Activated CD4-positive, alpha-beta memory T cell treated with anti-CD3 and anti-CD28 coated beads, Interleukin-2, amount 10 ng/mL, durations not matched to agents 7 days and 5 days (primary cell): ENCODE results near the gene GRB14. TPM values are rescaled to one million over a fixed set of nuclear protein-coding genes. Genes with fewer than 3 reads are reported as not detected.
"Not testable (repeated sequence)": the region's sequence is repeated elsewhere in the genome, so short reads cannot be mapped to it uniquely, and the experiment has no call there.

ENCODE experiments used
- CTCF ChIA-PET: fragments of 350-600 bp; sonication (Branson Sonifier 250); formaldehyde crosslinking; loops from one replicate; lab custom pipeline; 2021; ENCODE audit warnings: antibody characterized with exemption, inconsistent platforms; lab: Charles Lee
- POLR2A ChIA-PET: fragments of 350-600 bp; sonication (Branson Sonifier 250); formaldehyde crosslinking; loops from one replicate; lab custom pipeline; 2021; ENCODE audit warnings: antibody characterized with exemption; lab: Charles Lee
- DNase-seq: peaks from one replicate; pipeline ENCODE4 v3.0.0-alpha.2; 2020
- H3K27ac Mint-ChIP-seq: one replicate; pipeline ENCODE4 v1.8.0; 2021; ENCODE audit warnings: mild to moderate bottlenecking, mixed read lengths
- H3K27me3 Mint-ChIP-seq: one replicate; pipeline ENCODE4 v1.8.0; 2021; ENCODE audit warnings: mixed read lengths
- H3K36me3 Mint-ChIP-seq: one replicate; pipeline ENCODE4 v1.8.0; 2021; ENCODE audit warnings: low read depth, mixed read lengths
- H3K4me1 Mint-ChIP-seq: one replicate; pipeline ENCODE4 v1.8.0; 2021; ENCODE audit warnings: mixed read lengths
- H3K4me3 Mint-ChIP-seq: one replicate; pipeline ENCODE4 v1.8.0; 2021; ENCODE audit warnings: mild to moderate bottlenecking, mixed read lengths
- H3K9me3 Mint-ChIP-seq: one replicate; pipeline ENCODE4 v1.8.0; 2021; ENCODE audit warnings: mixed read lengths
- total RNA-seq, 2 experiments: library from RNA; stranded (reverse); gene quantifications; one replicate each; pipeline ENCODE4 v1.2.3, GENCODE V29; 2021

The GRB14 gene
- total RNA-seq, 2 experiments from 2014 or later: not detected

GRCh38 chr2:164642268-164642667 is 21.0 kb upstream of the GRB14 start:
- Mint-ChIP-seq H3K9me3 (no peaks in the 10 kb centered on the region), H3K4me1 (no peaks in the 10 kb centered on the region), H3K36me3 (no peaks in the 10 kb centered on the region), H3K27ac (no peak overlapping the region), H3K27me3 (no peaks in the 10 kb centered on the region), H3K4me3 (no peak overlapping the region)
- POLR2A ChIA-PET: no interaction called here
- CTCF ChIA-PET: no interaction called here
- DNase-seq: no peak

GRCh38 chr2:164628319-164628718 is 7.0 kb upstream of the GRB14 start:
- H3K36me3 Mint-ChIP-seq, POLR2A ChIA-PET, H3K4me1 Mint-ChIP-seq, CTCF ChIA-PET, H3K4me3 Mint-ChIP-seq, DNase-seq, H3K9me3 Mint-ChIP-seq, H3K27me3 Mint-ChIP-seq, H3K27ac Mint-ChIP-seq: not testable (repeated sequence)

- no peaks in the 10 kb centered on the region for H3K36me3 Mint-ChIP-seq
- ChIA-PET CTCF (no interaction called here), POLR2A (no interaction called here)
- no peak for DNase-seq
- no peaks in the 10 kb centered on the region for H3K4me1 Mint-ChIP-seq
- peaks cover 11% of the 10 kb centered on the region for H3K27me3 Mint-ChIP-seq
- no peak overlapping the region for H3K4me3 Mint-ChIP-seq
- H3K27ac Mint-ChIP-seq: no peak overlapping the region
- no peaks in the 10 kb centered on the region for H3K9me3 Mint-ChIP-seq
Measured at GRCh38 chr2:164625378-164625971, 4.2 kb upstream of the GRB14 start.

GRCh38 chr2:164624316-164624715 is 3.0 kb upstream of the GRB14 start:
- Mint-ChIP-seq H3K27ac (no peak overlapping the region), H3K4me1 (no peaks in the 10 kb centered on the region), H3K36me3 (no peaks in the 10 kb centered on the region), H3K4me3 (no peak overlapping the region), H3K27me3 (peaks cover 17% of the 10 kb centered on the region), H3K9me3 (no peaks in the 10 kb centered on the region)
- CTCF ChIA-PET: no interaction called here
- DNase-seq: no peak
- POLR2A ChIA-PET: no interaction called here

- Mint-ChIP-seq H3K27me3 (peaks cover 17% of the 10 kb centered on the region), H3K27ac (no peak overlapping the region), H3K9me3 (no peaks in the 10 kb centered on the region), H3K4me1 (no peaks in the 10 kb centered on the region), H3K36me3 (no peaks in the 10 kb centered on the region), H3K4me3 (no peak overlapping the region)
- CTCF ChIA-PET: no interaction called here
- DNase-seq: no peak
- POLR2A ChIA-PET: no interaction called here
Measured at GRCh38 chr2:164622338-164623106, 1.2 kb upstream of the GRB14 start.

GRCh38 chr2:164621764-164622105 is 453 bp upstream of the GRB14 start:
- CTCF ChIA-PET: no interaction called here
- H3K27ac Mint-ChIP-seq: no peak overlapping the region
- no peaks in the 10 kb centered on the region for H3K36me3 Mint-ChIP-seq
- POLR2A ChIA-PET: no interaction called here
- H3K27me3 Mint-ChIP-seq: peaks cover 17% of the 10 kb centered on the region
- no peaks in the 10 kb centered on the region for H3K4me1 Mint-ChIP-seq
- H3K9me3 Mint-ChIP-seq: no peaks in the 10 kb centered on the region
- no peak for DNase-seq
- H3K4me3 Mint-ChIP-seq: no peak overlapping the region

- CTCF ChIA-PET: no interaction called here
- Mint-ChIP-seq H3K36me3 (no peaks in the 10 kb centered on the region), H3K27ac (no peak overlapping the region), H3K4me1 (no peaks in the 10 kb centered on the region), H3K4me3 (no peak overlapping the region), H3K27me3 (peaks cover 17% of the 10 kb centered on the region), H3K9me3 (no peaks in the 10 kb centered on the region)
- no peak for DNase-seq
- POLR2A ChIA-PET: no interaction called here
Measured at GRCh38 chr2:164620457-164620856, 825 bp downstream of the GRB14 start.

- CTCF ChIA-PET: interaction anchor here (0.6 kb wide), 1 partner anchor 297 kb away, joined by 4 read pairs; no protein-coding TSS in a partner anchor
- no peaks in the 10 kb centered on the region for H3K9me3 Mint-ChIP-seq
Measured at GRCh38 chr2:164617466-164617865, 3.8 kb downstream of the GRB14 start.

GRCh38 chr2:164613321-164613982 is 7.8 kb downstream of the GRB14 start:
- no peaks in the 10 kb centered on the region for H3K9me3 Mint-ChIP-seq
- ChIA-PET POLR2A (no interaction called here), CTCF (no interaction called here)
- DNase-seq: no peak
- no peaks in the 10 kb centered on the region for H3K36me3 Mint-ChIP-seq
- no peak overlapping the region for H3K27ac Mint-ChIP-seq
- no peaks in the 10 kb centered on the region for H3K27me3 Mint-ChIP-seq
- H3K4me3 Mint-ChIP-seq: no peak overlapping the region
- no peaks in the 10 kb centered on the region for H3K4me1 Mint-ChIP-seq

More at GRCh38 chr2:164617466-164617865, 3.8 kb downstream of the GRB14 start:
- no peaks in the 10 kb centered on the region for H3K4me1 Mint-ChIP-seq
- H3K27ac Mint-ChIP-seq: no peak overlapping the region
- no peak for DNase-seq
- POLR2A ChIA-PET: no interaction called here
- no peaks in the 10 kb centered on the region for H3K36me3 Mint-ChIP-seq
- H3K27me3 Mint-ChIP-seq: peaks cover 14% of the 10 kb centered on the region
- H3K4me3 Mint-ChIP-seq: no peak overlapping the region

- Mint-ChIP-seq H3K36me3 (no peaks in the 10 kb centered on the region), H3K4me3 (no peak overlapping the region)
- CTCF ChIA-PET: no interaction called here
Measured at GRCh38 chr2:164609790-164610189, 11.5 kb downstream of the GRB14 start.

GRCh38 chr2:164606557-164606956 is 14.7 kb downstream of the GRB14 start:
- DNase-seq: no peak
- Mint-ChIP-seq H3K4me1 (no peaks in the 10 kb centered on the region), H3K9me3 (no peaks in the 10 kb centered on the region), H3K27me3 (no peaks in the 10 kb centered on the region), H3K36me3 (no peaks in the 10 kb centered on the region), H3K27ac (no peak overlapping the region), H3K4me3 (no peak overlapping the region)
- ChIA-PET POLR2A (no interaction called here), CTCF (no interaction called here)

More at GRCh38 chr2:164609790-164610189, 11.5 kb downstream of the GRB14 start:
- no peak for DNase-seq
- POLR2A ChIA-PET: no interaction called here
- Mint-ChIP-seq H3K27me3 (no peaks in the 10 kb centered on the region), H3K4me1 (no peaks in the 10 kb centered on the region), H3K9me3 (no peaks in the 10 kb centered on the region), H3K27ac (no peak overlapping the region)

GRCh38 chr2:164605295-164605694 is 16.0 kb downstream of the GRB14 start:
- Mint-ChIP-seq H3K27ac (no peak overlapping the region), H3K36me3 (no peaks in the 10 kb centered on the region), H3K4me3 (no peak overlapping the region), H3K9me3 (no peaks in the 10 kb centered on the region), H3K27me3 (no peaks in the 10 kb centered on the region), H3K4me1 (no peaks in the 10 kb centered on the region)
- ChIA-PET CTCF (no interaction called here), POLR2A (no interaction called here)
- DNase-seq: no peak

GRCh38 chr2:164600763-164601162 is 20.5 kb downstream of the GRB14 start:
- Mint-ChIP-seq H3K4me1 (no peaks in the 10 kb centered on the region), H3K4me3 (no peak overlapping the region), H3K27me3 (no peaks in the 10 kb centered on the region), H3K36me3 (no peaks in the 10 kb centered on the region), H3K9me3 (no peaks in the 10 kb centered on the region), H3K27ac (no peak overlapping the region)
- no peak for DNase-seq
- ChIA-PET CTCF (no interaction called here), POLR2A (no interaction called here)
